T-helper 1 cell (primary cell): ENCODE data around the gene HEMK1.

ENCODE experiments used
- DNase-seq, 5 donors: peaks; one replicate each; pipeline ENCODE4 v3.0.0-alpha.2; 2012 to 2020

The HEMK1 gene

GRCh38 chr3:50545781-50546180, 23.5 kb upstream of the HEMK1 start:
- DNase-seq: no peak

- DNase-seq: no peak
These were observed 20.1 kb upstream of the HEMK1 start for GRCh38 chr3:50549226-50549625.

- DNase-seq: peak in 4 of 5 donors; percentile 21 to 63 (median 48)
These were observed 19.1 kb upstream of the HEMK1 start for GRCh38 chr3:50550079-50550736.

DNA sequence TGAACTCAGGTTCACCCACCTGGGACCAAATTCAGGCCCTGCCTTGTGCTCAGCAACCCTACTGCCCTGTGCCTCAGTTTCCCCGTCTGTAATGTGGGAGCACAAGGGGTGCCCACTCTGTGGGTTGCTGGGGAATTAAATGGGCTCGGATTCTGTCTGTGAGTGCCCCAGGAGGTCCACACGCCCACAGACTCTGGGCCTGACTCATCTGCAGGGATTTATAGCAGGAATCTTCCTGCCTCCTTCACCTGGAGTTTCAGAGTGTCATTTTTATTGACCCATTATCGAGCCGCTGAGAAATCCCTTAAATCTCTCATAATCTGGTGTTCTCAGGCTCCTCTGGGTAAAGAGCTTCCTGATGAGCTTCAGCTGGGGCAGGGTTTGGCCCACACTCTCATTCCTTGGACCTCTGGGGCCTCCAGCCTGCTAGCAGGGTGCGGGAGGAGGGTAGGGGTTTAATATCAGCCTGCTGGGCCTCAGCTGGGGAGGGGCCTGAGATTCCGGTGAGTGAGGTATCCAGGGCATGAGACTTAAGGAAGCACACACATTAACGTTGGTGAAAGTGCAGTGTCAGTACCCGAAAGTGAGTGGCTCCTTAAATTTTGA, 18.2 kb upstream of the HEMK1 start:
- DNase-seq: no peak

- DNase-seq: peak in 1 of 5 donors; percentile 8
These were observed 17.5 kb upstream of the HEMK1 start for GRCh38 chr3:50551681-50552435.

GRCh38 chr3:50552598-50552997, 16.7 kb upstream of the HEMK1 start:
- no peak for DNase-seq

- peak in 1 of 5 donors; percentile 38 for DNase-seq
These were observed 14.8 kb upstream of the HEMK1 start for GRCh38 chr3:50554553-50554952.

DNA sequence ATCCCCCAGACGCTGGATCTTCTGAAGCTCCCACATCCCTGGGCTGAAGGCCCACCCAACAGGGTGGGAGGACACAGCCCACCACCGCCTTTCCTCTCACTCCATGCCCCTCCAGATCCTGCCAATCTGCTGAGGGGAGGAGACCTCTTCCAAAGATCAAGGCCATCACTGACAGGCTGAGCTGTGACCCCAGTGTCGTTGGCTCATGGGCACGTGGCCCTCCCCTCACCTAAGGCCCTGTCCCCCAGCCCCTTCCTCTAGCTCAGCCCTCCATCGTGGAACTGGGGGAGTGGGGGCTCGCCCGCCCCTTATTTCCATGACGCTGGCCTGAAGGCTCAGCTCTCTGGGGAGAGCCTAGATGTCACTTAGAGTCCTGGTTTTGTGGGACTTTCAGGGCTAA, 12.2 kb upstream of the HEMK1 start:
- DNase-seq: no peak

DNA sequence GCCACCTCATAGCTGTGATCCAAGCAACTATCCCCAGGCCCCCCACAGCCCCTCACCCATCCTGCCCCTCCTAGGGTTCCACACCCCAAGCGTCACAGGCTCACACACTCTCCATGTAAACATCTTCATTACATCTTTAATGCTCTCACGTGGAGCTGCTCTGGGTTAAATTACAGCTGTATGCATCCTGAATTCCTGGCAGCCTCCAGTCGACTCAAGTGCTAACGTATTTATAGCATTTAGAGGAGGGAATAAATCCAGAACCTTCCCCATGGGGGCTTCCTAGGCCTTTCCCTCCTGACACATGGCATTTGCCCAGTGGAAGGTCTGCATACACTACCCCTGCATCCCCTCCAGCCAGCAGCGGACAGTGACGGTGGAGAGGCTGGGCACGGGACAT, 11.4 kb upstream of the HEMK1 start:
- no peak for DNase-seq

DNA sequence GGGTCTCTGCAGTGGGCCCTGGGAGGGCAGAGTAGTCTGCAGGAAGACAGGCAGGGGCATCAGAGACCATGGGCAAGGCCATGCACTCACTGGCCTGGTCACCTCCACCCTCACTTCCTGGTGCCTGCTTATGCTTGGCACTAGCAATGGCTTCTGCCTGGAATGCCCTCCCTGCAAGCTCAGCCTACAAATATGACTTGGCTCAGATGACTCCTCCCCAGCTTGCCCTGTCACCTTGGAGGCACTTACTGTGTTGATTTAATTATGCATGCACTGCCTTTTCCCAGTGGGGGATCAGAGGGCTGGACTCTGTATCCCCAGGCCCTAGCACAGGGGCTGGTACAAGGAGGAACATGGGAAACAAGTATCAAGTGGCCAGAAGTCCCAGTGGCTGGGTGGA, 9.6 kb upstream of the HEMK1 start:
- DNase-seq: no peak

- no peak for DNase-seq
These were observed 6.5 kb upstream of the HEMK1 start for GRCh38 chr3:50562861-50563260.

DNA sequence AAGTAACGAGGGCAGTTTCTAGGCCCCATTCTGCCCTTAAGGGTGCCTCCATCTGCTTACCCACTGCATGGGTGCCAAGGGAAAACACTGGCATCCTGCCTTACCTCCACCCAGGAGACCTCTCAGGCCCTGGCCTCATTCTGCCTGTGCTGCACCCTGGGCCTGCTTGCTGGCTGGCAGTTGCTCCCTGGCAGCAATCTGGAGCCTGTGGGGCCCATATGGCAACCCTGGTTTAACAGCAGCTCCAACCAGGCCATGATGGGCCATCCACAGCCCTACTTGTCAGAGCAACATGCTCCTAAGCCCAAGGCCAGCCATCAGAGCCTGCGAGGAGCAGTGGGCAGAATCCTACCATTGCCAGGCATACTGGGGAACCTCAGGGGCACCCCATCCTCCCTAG, 5.5 kb upstream of the HEMK1 start:
- no peak for DNase-seq

- no peak for DNase-seq
These were observed 5.0 kb upstream of the HEMK1 start for GRCh38 chr3:50564321-50564720.

- no peak for DNase-seq
These were observed 2.3 kb upstream of the HEMK1 start for GRCh38 chr3:50567011-50567385.

GRCh38 chr3:50567386-50568167, 1.7 kb upstream of the HEMK1 start, which contains the start of gene C3orf18:
Gene C3orf18, minus strand, starts transcription at chr3:50567747. Its CDS starts 2,048 bp downstream, at chr3:50565699.
- peak; percentile 90 to 96 (median 92) for DNase-seq

DNA sequence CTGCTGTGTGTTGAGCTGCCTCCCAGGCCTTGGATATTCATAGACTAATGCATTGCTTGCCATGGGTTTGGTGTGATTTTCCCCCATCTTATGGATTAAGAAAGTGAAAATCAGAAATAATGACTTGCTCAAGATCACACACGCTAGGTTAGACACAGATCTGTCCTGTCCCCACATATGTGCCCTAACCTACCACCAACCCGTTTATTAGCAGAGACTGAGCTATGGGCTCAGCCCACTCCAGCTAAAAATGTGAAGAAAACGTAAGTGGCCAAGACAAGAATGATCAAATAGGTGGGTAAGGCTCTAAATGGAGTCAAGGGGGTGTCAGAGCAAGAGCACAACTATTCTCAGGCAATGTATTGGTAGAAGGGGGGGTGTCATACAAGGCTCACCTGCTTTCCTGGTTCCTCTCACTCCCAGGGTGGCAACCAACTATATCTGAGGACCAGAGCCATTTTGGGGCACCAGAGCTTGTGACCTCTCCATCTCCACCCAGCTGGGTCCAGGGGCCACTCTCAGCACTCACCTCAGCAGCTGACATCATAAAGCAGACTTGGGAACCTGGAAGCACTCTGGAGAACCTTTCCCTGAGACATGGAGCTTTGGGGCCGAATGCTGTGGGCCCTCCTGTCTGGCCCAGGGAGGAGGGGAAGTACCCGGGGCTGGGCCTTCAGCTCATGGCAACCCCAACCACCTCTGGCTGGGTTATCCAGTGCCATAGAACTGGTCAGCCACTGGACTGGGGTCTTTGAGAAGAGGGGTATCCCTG, 1.4 kb downstream of the HEMK1 start:
- no peak for DNase-seq

DNA sequence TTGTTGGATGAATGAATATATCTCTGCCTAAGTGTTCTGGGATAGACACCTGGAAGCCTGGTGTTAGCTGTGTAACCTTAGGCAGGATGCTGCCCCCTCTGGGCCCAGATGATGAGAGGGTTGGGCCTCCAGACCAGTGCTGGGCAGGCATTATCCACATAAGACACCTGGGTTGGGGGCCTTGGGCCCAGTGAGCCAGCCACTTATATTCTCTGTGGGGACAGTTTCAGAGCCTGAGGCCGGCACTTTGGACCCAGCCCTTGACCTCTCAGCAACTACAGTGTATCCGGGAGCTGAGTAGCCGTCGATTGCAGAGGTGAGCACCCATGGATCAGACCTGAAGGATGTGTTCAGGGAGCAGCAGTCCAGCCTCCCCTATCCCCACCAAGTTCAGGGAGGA, 2.2 kb downstream of the HEMK1 start:
- DNase-seq: no peak

- peak; percentile 57 to 88 (median 72) for DNase-seq
These were observed 2.8 kb downstream of the HEMK1 start for GRCh38 chr3:50572158-50572557.

DNA sequence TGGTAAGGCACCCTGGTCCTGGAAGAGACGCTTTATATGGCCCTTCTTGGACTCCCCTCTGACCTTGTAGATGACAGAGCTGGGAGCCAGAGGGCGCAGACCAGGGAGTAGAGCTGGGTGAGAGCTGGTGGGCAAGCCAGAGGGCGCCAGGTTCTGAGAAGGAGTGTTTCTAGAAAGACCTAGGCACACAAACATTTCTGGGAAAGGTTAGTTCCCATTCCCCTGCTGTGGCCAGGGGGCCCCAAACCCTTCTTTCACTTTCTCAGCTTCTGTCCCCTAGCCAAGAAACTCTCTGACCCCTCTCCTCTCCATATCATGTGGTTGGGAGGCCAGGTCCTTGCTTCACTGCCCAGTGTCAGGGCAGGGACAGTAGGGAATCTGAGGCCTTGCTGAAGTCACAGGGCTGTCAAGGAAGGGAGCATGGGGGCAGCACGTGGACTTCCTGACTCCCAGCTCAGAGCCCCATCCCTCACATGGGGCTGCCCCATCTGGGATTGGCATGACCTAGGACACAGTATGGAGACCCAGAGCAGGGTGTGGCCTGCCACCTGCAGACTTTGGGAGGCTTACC, 3.6 kb downstream of the HEMK1 start:
- DNase-seq: peak in 1 of 5 donors; percentile 85

DNA sequence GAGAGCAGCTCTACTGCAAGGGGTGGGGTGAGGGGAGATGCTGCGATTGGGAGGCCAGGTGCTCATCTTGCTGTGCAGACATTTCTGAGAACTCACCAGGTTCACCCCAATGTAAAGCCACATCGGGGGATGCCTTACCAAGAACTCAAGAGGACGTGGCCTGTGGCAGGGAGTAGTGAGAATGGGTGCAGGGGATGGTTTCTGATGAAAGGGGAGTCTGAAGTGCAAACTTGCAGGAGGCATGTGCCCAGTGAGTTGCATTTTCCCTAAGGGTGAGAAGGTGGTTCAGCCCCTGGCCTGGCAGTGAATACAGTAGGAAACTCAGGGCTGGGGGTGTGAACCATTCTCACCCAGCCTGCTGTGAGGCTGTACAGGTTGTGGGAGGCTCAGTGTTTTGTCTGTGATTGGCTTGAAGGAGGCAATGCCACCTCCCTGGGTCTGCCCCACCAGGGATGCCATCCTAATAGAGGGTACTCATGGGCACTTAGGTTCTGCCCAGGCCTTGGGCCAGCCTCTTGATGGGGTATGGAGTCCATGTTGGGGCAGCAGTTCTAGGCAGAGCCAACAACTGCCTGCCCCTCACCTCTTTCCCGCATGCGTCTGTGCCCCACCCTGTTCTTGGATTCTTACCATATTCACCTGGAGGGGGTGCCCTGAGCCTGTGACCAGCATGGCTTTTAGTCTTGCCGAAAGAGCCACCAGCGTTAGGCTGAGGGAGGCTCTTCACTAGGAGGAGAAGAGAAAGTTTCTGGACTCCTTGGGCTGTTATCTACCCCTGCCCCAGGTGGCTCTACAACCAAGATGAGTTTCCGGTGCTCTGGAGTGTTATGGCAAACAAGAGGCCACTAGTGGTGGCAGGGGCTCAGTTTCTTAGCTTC, 4.5 kb downstream of the HEMK1 start:
- peak in 1 of 5 donors; percentile 99 for DNase-seq

- peak in 1 of 5 donors; percentile 63 for DNase-seq
These were observed 5.1 kb downstream of the HEMK1 start for GRCh38 chr3:50574444-50574831.
